ENCODE data around the gene PRPF6.

PRPF6 gene

GRCh38 chr20:64055396-64055892 lies 74.5 kb downstream of the PRPF6 start:
- Histone ChIP-seq H3K27ac (ENCODE audit: low read depth, low read length) (no peak overlapping the region), H3K4me1 (ENCODE audit: insufficient read depth, low read length) (no peaks in the 10 kb centered on the region), H3K9ac (ENCODE audit: low read length) (no peak overlapping the region), H3K27me3 (ENCODE audit: control insufficient read depth in 1 of 2, insufficient read depth in 2 of 2, low read length in 2 of 2) (peaks cover 4 to 60% of the 10 kb centered on the region in 2 donors), H3K36me3 (ENCODE audit: insufficient read depth, low read length) (no peaks in the 10 kb centered on the region), H3K4me3 (ENCODE audit: low read depth in 1 of 2, low read length in 2 of 2) (no peak overlapping the region), H3K9me3 (ENCODE audit: low read length) (no peaks in the 10 kb centered on the region)

- H3K27me3 ChIP-seq (ENCODE audit: control insufficient read depth in 1 of 2, insufficient read depth in 2 of 2, low read length in 2 of 2): peaks cover 0 to 54% of the 10 kb centered on the region in 2 donors
- H3K9ac ChIP-seq (ENCODE audit: low read length): no peak overlapping the region
- H3K27ac ChIP-seq (ENCODE audit: low read depth, low read length): no peak overlapping the region
- H3K4me3 ChIP-seq (ENCODE audit: low read depth in 1 of 2, low read length in 2 of 2): no peak overlapping the region
- H3K36me3 ChIP-seq (ENCODE audit: insufficient read depth, low read length): no peaks in the 10 kb centered on the region
- H3K4me1 ChIP-seq (ENCODE audit: insufficient read depth, low read length): no peaks in the 10 kb centered on the region
- no peaks in the 10 kb centered on the region for H3K9me3 ChIP-seq (ENCODE audit: low read length)
These were observed 75.1 kb downstream of the PRPF6 start for GRCh38 chr20:64055893-64056638.

- H3K9ac ChIP-seq (ENCODE audit: low read length): no peak overlapping the region
- peaks cover 0 to 50% of the 10 kb centered on the region in 2 donors for H3K27me3 ChIP-seq (ENCODE audit: control insufficient read depth in 1 of 2, insufficient read depth in 2 of 2, low read length in 2 of 2)
- H3K4me3 ChIP-seq (ENCODE audit: low read depth in 1 of 2, low read length in 2 of 2): no peak overlapping the region
- H3K27ac ChIP-seq (ENCODE audit: low read depth, low read length): no peak overlapping the region
- no peaks in the 10 kb centered on the region for H3K4me1 ChIP-seq (ENCODE audit: insufficient read depth, low read length)
- H3K9me3 ChIP-seq (ENCODE audit: low read length): no peaks in the 10 kb centered on the region
- no peaks in the 10 kb centered on the region for H3K36me3 ChIP-seq (ENCODE audit: insufficient read depth, low read length)
These were observed 75.6 kb downstream of the PRPF6 start for GRCh38 chr20:64056639-64056888.

- Histone ChIP-seq H3K4me1 (ENCODE audit: insufficient read depth, low read length) (peaks cover 2% of the 10 kb centered on the region), H3K9me3 (ENCODE audit: low read length) (no peaks in the 10 kb centered on the region), H3K27me3 (ENCODE audit: control insufficient read depth in 1 of 2, insufficient read depth in 2 of 2, low read length in 2 of 2) (peaks cover 0 to 48% of the 10 kb centered on the region in 2 donors), H3K36me3 (ENCODE audit: insufficient read depth, low read length) (no peaks in the 10 kb centered on the region), H3K27ac (ENCODE audit: low read depth, low read length) (no peak overlapping the region), H3K4me3 (ENCODE audit: low read depth in 1 of 2, low read length in 2 of 2) (no peak overlapping the region), H3K9ac (ENCODE audit: low read length) (no peak overlapping the region)
These were observed 76.1 kb downstream of the PRPF6 start for GRCh38 chr20:64056889-64057627.

- Histone ChIP-seq H3K27me3 (ENCODE audit: control insufficient read depth in 1 of 2, insufficient read depth in 2 of 2, low read length in 2 of 2) (peaks cover 0 to 41% of the 10 kb centered on the region in 2 donors), H3K4me3 (ENCODE audit: low read depth in 1 of 2, low read length in 2 of 2) (no peak overlapping the region), H3K9ac (ENCODE audit: low read length) (no peak overlapping the region), H3K9me3 (ENCODE audit: low read length) (no peaks in the 10 kb centered on the region), H3K36me3 (ENCODE audit: insufficient read depth, low read length) (no peaks in the 10 kb centered on the region), H3K4me1 (ENCODE audit: insufficient read depth, low read length) (peaks cover 9% of the 10 kb centered on the region), H3K27ac (ENCODE audit: low read depth, low read length) (no peak overlapping the region)
These were observed 76.9 kb downstream of the PRPF6 start for GRCh38 chr20:64057628-64058498.

- Histone ChIP-seq H3K9ac (ENCODE audit: low read length) (no peak overlapping the region), H3K9me3 (ENCODE audit: low read length) (no peaks in the 10 kb centered on the region), H3K4me1 (ENCODE audit: insufficient read depth, low read length) (peaks cover 9% of the 10 kb centered on the region), H3K27ac (ENCODE audit: low read depth, low read length) (no peak overlapping the region), H3K4me3 (ENCODE audit: low read depth in 1 of 2, low read length in 2 of 2) (no peak overlapping the region), H3K27me3 (ENCODE audit: control insufficient read depth in 1 of 2, insufficient read depth in 2 of 2, low read length in 2 of 2) (peaks cover 0 to 35% of the 10 kb centered on the region in 2 donors), H3K36me3 (ENCODE audit: insufficient read depth, low read length) (no peaks in the 10 kb centered on the region)
These were observed 77.6 kb downstream of the PRPF6 start for GRCh38 chr20:64058536-64058935.

- Histone ChIP-seq H3K9ac (ENCODE audit: low read length) (peak overlapping the region; percentile 34), H3K27me3 (ENCODE audit: control insufficient read depth in 1 of 2, insufficient read depth in 2 of 2, low read length in 2 of 2) (peaks cover 0 to 8% of the 10 kb centered on the region in 2 donors), H3K4me3 (ENCODE audit: low read depth in 1 of 2, low read length in 2 of 2) (peak overlapping the region; percentile 48 to 78), H3K9me3 (ENCODE audit: low read length) (no peaks in the 10 kb centered on the region), H3K36me3 (ENCODE audit: insufficient read depth, low read length) (no peaks in the 10 kb centered on the region), H3K27ac (ENCODE audit: low read depth, low read length) (peak overlapping the region; percentile 84), H3K4me1 (ENCODE audit: insufficient read depth, low read length) (peaks cover 18% of the 10 kb centered on the region)
These were observed 81.3 kb downstream of the PRPF6 start for GRCh38 chr20:64062276-64062595.

- Histone ChIP-seq H3K27me3 (ENCODE audit: control insufficient read depth in 1 of 2, insufficient read depth in 2 of 2, low read length in 2 of 2) (peaks cover 0 to 5% of the 10 kb centered on the region in 2 donors), H3K27ac (ENCODE audit: low read depth, low read length) (peak within 1 kb of the TSS; percentile 84), H3K9ac (ENCODE audit: low read length) (peak within 1 kb of the TSS; percentile 41), H3K4me3 (ENCODE audit: low read depth in 1 of 2, low read length in 2 of 2) (peak within 1 kb of the TSS; percentile 48 to 78), H3K36me3 (ENCODE audit: insufficient read depth, low read length) (no peaks in the 10 kb centered on the region), H3K4me1 (ENCODE audit: insufficient read depth, low read length) (peaks cover 18% of the 10 kb centered on the region), H3K9me3 (ENCODE audit: low read length) (no peaks in the 10 kb centered on the region)
These were observed 81.9 kb downstream of the PRPF6 start, which contains the start of gene TCEA2 for GRCh38 chr20:64062596-64063388. TCEA2 (plus strand) TSS chr20:64063198; CDS start chr20:64063313, 115 bp downstream.

- H3K36me3 ChIP-seq (ENCODE audit: insufficient read depth, low read length): no peaks in the 10 kb centered on the region
- peaks cover 18% of the 10 kb centered on the region for H3K4me1 ChIP-seq (ENCODE audit: insufficient read depth, low read length)
- H3K4me3 ChIP-seq (ENCODE audit: low read depth in 1 of 2, low read length in 2 of 2): peak overlapping the region; percentile 48 to 78
- peak overlapping the region; percentile 41 for H3K9ac ChIP-seq (ENCODE audit: low read length)
- no peaks in the 10 kb centered on the region for H3K27me3 ChIP-seq (ENCODE audit: control insufficient read depth in 1 of 2, insufficient read depth in 2 of 2, low read length in 2 of 2)
- H3K9me3 ChIP-seq (ENCODE audit: low read length): no peaks in the 10 kb centered on the region
- peak overlapping the region; percentile 84 for H3K27ac ChIP-seq (ENCODE audit: low read depth, low read length)
These were observed 82.6 kb downstream of the PRPF6 start for GRCh38 chr20:64063389-64064144.

- no peaks in the 10 kb centered on the region for H3K9me3 ChIP-seq (ENCODE audit: low read length)
- H3K9ac ChIP-seq (ENCODE audit: low read length): peak overlapping the region; percentile 41
- H3K27ac ChIP-seq (ENCODE audit: low read depth, low read length): peak overlapping the region; percentile 84
- peak overlapping the region in 1 of 2 donors; percentile 78 for H3K4me3 ChIP-seq (ENCODE audit: low read depth in 1 of 2, low read length in 2 of 2)
- peaks cover 18% of the 10 kb centered on the region for H3K4me1 ChIP-seq (ENCODE audit: insufficient read depth, low read length)
- H3K36me3 ChIP-seq (ENCODE audit: insufficient read depth, low read length): no peaks in the 10 kb centered on the region
- no peaks in the 10 kb centered on the region for H3K27me3 ChIP-seq (ENCODE audit: control insufficient read depth in 1 of 2, insufficient read depth in 2 of 2, low read length in 2 of 2)
These were observed 83.3 kb downstream of the PRPF6 start for GRCh38 chr20:64064145-64064698.
